Upper lobe of left lung (tissue), 6 donors: ENCODE measurements around the gene ODAD2. TPM values are rescaled to one million over a fixed set of nuclear protein-coding genes. Genes with fewer than 3 reads are reported as not detected.
"Not testable (repeated sequence)": the region's sequence is repeated elsewhere in the genome, so short reads cannot be mapped to it uniquely, and the experiment has no call there.

Experiments used
- ATAC-seq, 2 donors: fragments of 200-7000 bp; cut with Tn5 transposase; one replicate each; pipeline ENCODE4 v1.9.1; 2022; ENCODE audit warnings: mild to moderate bottlenecking in 2 of 2, moderate library complexity in 2 of 2; ENCODE audit not compliant: low FRiP score in 2 of 2
- DNase-seq, 2 donors: peaks; one replicate each; pipeline ENCODE4 v3.0.0-alpha.2; 2019 to 2020
- H3K27ac ChIP-seq, 4 donors: fragments of 200-600 bp; sonication (generic); one replicate each; pipeline ENCODE4 v1.5.1; 2016 to 2019
- H3K27me3 ChIP-seq, 4 donors: fragments of 200-600 bp; sonication (generic); one replicate each; pipeline ENCODE4 v1.5.1; 2017 to 2019
- H3K36me3 ChIP-seq, 4 donors: fragments of 200-600 bp; sonication (generic); one replicate each; pipeline ENCODE4 v1.5.1; 2016 to 2019
- H3K4me1 ChIP-seq, 4 donors: fragments of 200-600 bp; sonication (generic); one replicate each; pipeline ENCODE4 v1.5.1; 2018 to 2019
- H3K4me3 ChIP-seq, 4 donors: fragments of 200-600 bp; sonication (generic); one replicate each; pipeline ENCODE4 v1.5.1; 2017 to 2019; ENCODE audit warnings: mild to moderate bottlenecking in 2 of 4, moderate library complexity in 1 of 4
- H3K9me3 ChIP-seq, 4 donors: fragments of 200-600 bp; sonication (generic); one replicate each; pipeline ENCODE4 v1.5.1; 2018 to 2019
- EP300 ChIP-seq, 4 donors: sonication (generic); formaldehyde crosslinking; IDR thresholded peaks; one replicate each; pipeline ENCODE4 v1.5.1; 2017; ENCODE audit warnings: antibody characterized with exemption in 4 of 4, control low read depth in 2 of 4
- POLR2A ChIP-seq, 4 donors: fragments of 450-650 bp; IDR thresholded peaks; one replicate each; pipeline ENCODE4 v1.5.1; 2016 to 2017; ENCODE audit warnings: antibody characterized with exemption in 4 of 4, mild to moderate bottlenecking in 2 of 4
- POLR2AphosphoS5 ChIP-seq, 2 donors: sonication (generic); formaldehyde crosslinking; IDR thresholded peaks; one replicate each; pipeline ENCODE4 v1.5.1; 2017; ENCODE audit warnings: antibody characterized with exemption in 2 of 2
- WGBS, 2 donors: methylation state at CpG; one replicate each; pipeline ENCODE4 v1.1.5; 2017 to 2018; 5-methylcytosine and 5-hydroxymethylcytosine counted together
- total RNA-seq, 6 donors: library from RNA; depleted of rRNA in 4 of 6; stranded (reverse); fragments of >200 nt in 4 of 6; gene quantifications; one replicate each; pipeline versions ENCODE4 v1.1.0 to v1.2.1, GENCODE V29; 2016 to 2021
- TF ChIP-seq, protein P1 (sequence below), 6 experiments: fragments of 450-650 bp in 4 of 6; fragments of 200-600 bp in 2 of 6; sonication (generic) in 2 of 6; IDR thresholded peaks; one replicate each; pipeline ENCODE4 v1.5.1; 2016 to 2019; ENCODE audit warnings: antibody characterized with exemption in 6 of 6
- donor health status: DM: no; HTN: no; CAD: no; lungs with moderate emphysema.
- donor health status: DM: no; HTN: yes; CAD: no; lungs with severe emphysema.

The ODAD2 gene
- total RNA-seq, 6 donors from 2014 or later: 0.43 to 19.3 (median 3.5) TPM

DNA sequence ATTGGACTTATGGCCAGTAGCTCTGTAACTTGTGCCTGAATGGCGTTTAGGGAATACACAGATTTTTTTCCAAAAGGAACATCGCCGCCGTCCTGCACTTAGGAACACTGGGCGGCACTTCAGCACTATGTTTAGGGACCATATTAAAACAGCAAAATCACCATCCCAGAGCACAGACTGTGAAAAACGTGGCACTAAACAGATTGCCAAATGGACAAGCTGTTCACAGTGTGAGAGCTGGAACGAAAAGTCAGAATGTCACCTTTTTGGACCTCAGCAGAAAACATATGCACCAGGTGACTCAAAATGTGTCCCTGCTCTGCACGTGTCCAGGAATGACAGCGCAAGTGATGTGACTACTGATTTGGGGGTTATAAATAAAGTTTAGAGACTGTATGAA is 87.9 kb downstream of the ODAD2 start:
- no peaks in the 10 kb centered on the region for H3K36me3 ChIP-seq
- H3K27ac ChIP-seq: no peak overlapping the region
- H3K4me1 ChIP-seq: no peaks in the 10 kb centered on the region
- TF ChIP-seq POLR2A (IDR thresholded peaks at IDR 0.05) (no peak), POLR2AphosphoS5 (IDR thresholded peaks at IDR 0.05) (no peak), EP300 (IDR thresholded peaks at IDR 0.05) (no peak)
- TF ChIP-seq, protein P1, sequence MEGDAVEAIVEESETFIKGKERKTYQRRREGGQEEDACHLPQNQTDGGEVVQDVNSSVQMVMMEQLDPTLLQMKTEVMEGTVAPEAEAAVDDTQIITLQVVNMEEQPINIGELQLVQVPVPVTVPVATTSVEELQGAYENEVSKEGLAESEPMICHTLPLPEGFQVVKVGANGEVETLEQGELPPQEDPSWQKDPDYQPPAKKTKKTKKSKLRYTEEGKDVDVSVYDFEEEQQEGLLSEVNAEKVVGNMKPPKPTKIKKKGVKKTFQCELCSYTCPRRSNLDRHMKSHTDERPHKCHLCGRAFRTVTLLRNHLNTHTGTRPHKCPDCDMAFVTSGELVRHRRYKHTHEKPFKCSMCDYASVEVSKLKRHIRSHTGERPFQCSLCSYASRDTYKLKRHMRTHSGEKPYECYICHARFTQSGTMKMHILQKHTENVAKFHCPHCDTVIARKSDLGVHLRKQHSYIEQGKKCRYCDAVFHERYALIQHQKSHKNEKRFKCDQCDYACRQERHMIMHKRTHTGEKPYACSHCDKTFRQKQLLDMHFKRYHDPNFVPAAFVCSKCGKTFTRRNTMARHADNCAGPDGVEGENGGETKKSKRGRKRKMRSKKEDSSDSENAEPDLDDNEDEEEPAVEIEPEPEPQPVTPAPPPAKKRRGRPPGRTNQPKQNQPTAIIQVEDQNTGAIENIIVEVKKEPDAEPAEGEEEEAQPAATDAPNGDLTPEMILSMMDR (IDR thresholded peaks at IDR 0.05): no peak
- WGBS, 2 donors: 66 to 73% methylated on average over 9 of the region's 9 CpGs
- no peaks in the 10 kb centered on the region for H3K27me3 ChIP-seq
- no peak for ATAC-seq
- no peak overlapping the region for H3K4me3 ChIP-seq
- DNase-seq: no peak
- H3K9me3 ChIP-seq: no peaks in the 10 kb centered on the region

DNA sequence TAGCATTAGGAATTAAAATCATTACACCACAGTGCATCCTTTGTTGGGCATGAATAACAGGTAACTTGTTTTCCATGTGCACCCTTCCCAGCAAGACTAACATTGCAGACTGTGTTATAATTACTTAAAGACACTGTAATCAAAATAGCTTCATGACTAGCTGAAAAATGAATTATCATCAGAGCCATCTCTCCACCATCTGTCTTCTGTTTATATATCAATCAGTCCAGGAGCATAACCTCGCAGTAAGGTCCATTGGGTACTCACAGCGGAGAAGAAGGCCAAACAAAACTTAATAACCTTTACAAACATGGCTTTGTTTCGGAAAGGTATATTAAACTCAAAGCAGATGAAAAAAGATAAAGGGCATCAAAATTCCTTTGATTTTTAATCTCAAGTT is 90.6 kb downstream of the ODAD2 start:
- peaks cover 0 to 3% (median 0%) of the 10 kb centered on the region in 4 donors for H3K9me3 ChIP-seq
- no peak for DNase-seq
- 78 to 84% methylated on average over 3 of the region's 3 CpGs for WGBS, 2 donors
- H3K4me3 ChIP-seq: no peak overlapping the region
- no peaks in the 10 kb centered on the region for H3K27me3 ChIP-seq
- no peak for ATAC-seq
- TF ChIP-seq EP300 (IDR thresholded peaks at IDR 0.05): no peak
- no peak for TF ChIP-seq POLR2AphosphoS5 (IDR thresholded peaks at IDR 0.05)
- TF ChIP-seq, protein P1 (IDR thresholded peaks at IDR 0.05): no peak
- TF ChIP-seq POLR2A (IDR thresholded peaks at IDR 0.05): no peak
- H3K27ac ChIP-seq: no peak overlapping the region
- no peaks in the 10 kb centered on the region for H3K4me1 ChIP-seq
- no peaks in the 10 kb centered on the region for H3K36me3 ChIP-seq

DNA sequence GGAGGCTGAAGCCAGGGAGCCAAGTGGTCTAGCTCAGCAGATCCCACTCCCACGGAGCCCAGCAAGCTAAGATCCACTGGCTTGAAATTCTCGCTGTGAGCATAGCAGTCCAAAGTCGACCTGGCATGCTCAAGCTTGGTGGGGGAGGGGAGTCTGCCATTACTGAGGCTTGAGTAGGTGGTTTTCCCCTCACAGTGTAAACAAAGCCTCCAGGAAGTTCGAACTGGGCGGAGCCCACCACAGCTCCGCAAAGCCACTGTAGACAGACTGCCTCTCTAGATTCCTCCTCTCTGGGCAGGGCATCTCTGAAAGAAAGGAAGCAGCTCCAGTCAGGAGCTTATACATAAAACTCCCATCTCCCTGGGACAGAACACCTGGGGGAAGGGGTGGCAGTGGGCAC is 99.4 kb downstream of the ODAD2 start:
- peak in 1 of 2 donors; percentile 81 for DNase-seq
- 48 to 67% methylated on average over 1 to 6 of the region's 6 CpGs for WGBS, 2 donors
- not testable (repeated sequence) for ATAC-seq, H3K9me3 ChIP-seq, H3K4me3 ChIP-seq, H3K36me3 ChIP-seq, H3K4me1 ChIP-seq, H3K27ac ChIP-seq, H3K27me3 ChIP-seq

DNA sequence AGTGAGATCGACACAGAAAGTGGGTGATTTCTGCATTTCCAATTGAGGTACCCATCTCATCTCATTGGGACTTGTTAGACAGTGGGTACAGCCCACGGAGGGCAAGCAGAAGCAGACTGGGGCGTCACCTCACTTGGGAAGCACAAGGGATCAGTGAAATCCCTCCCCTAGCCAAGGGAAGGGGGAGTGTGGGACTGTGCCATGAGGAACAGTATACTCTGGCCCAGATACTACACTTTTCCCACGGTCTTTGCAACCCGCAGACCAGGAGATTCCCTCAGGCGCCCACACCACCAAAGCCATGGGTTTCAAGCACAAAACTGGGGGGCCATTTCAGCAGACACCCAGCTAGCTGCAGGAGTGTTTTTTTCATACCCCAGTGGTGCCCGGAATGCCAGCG is 99.8 kb downstream of the ODAD2 start:
- no peak for ATAC-seq
- Histone ChIP-seq H3K4me1 (no peaks in the 10 kb centered on the region), H3K9me3 (peaks cover 0 to 3% (median 0%) of the 10 kb centered on the region in 4 donors), H3K4me3 (no peak overlapping the region), H3K27me3 (no peaks in the 10 kb centered on the region), H3K27ac (no peak overlapping the region), H3K36me3 (no peaks in the 10 kb centered on the region)
- TF ChIP-seq POLR2AphosphoS5 (IDR thresholded peaks at IDR 0.05): no peak
- TF ChIP-seq, protein P1 (IDR thresholded peaks at IDR 0.05): no peak
- no peak for TF ChIP-seq POLR2A (IDR thresholded peaks at IDR 0.05)
- TF ChIP-seq EP300 (IDR thresholded peaks at IDR 0.05): no peak
- no peak for DNase-seq
- WGBS, 2 donors: 69 to 90% methylated on average over 7 to 8 of the region's 8 CpGs

DNA sequence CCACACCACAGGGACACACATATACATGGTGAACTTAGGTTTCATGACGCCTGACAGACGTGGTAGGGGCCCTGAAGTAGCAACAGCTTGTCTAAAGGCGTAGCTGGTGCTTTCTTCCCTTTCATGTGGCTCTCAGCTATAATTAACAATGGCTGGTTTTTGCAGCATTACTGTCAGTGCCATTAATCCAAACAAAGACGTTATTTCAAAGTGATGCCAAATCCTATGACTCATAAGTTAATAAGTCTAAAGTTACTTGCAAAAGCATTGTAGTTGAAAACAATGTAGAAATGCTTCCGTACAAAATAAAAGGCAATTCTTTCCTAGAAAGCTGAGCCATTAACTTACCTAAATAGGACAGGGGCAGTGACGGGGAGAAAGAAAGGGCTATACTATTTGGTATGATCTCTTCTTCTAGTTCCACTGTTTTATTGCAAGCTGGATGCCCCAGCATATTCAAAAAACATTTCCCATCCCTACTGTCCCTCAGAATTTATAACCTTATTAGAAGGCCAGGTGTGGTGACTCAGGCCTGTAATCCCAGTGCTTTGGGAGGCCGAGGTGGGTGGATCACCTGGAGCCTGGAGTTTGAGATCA is 105.4 kb downstream of the ODAD2 start:
- TF ChIP-seq EP300 (IDR thresholded peaks at IDR 0.05) (no peak), POLR2AphosphoS5 (IDR thresholded peaks at IDR 0.05) (no peak), POLR2A (IDR thresholded peaks at IDR 0.05) (no peak)
- TF ChIP-seq, protein P1 (IDR thresholded peaks at IDR 0.05): no peak
- no peak overlapping the region for H3K27ac ChIP-seq
- H3K9me3 ChIP-seq: peaks cover 0 to 3% (median 0%) of the 10 kb centered on the region in 4 donors
- DNase-seq (no peak), ATAC-seq (no peak)
- no peak overlapping the region for H3K4me3 ChIP-seq
- 66 to 75% methylated on average over 7 of the region's 7 CpGs for WGBS, 2 donors
- no peaks in the 10 kb centered on the region for H3K36me3 ChIP-seq
- H3K27me3 ChIP-seq: no peaks in the 10 kb centered on the region
- H3K4me1 ChIP-seq: no peaks in the 10 kb centered on the region
